ENCODE measurements around the gene TMEM131L. TPM values are rescaled to one million over a fixed set of nuclear protein-coding genes. Genes with fewer than 3 reads are reported as not detected.

Gene TMEM131L
- total and polyA plus RNA-seq, 2 donors (not counting 3 experiments of a cell fraction or from before 2014, with no cell fraction given): 7.7 to 21.2 TPM

DNA sequence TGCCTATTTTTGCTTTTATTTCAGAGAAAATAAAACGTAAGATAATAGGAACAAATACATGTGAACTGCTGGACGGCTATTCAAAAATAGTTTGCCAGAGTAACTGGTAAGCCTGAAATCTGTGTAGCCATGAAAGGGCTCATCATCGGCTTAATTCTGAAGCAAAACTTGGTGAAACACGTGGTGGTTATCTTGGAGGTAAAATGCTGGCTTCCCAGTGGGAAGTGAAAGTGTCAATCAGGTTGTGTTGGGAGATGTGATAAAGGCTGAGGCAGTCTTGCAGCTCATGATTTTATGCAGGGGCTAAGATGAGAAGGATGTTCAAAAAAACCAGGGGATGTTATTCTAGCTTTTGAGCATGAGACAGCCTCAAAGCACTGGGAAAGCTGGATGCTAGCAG, 181.8 kb downstream of the TMEM131L start:
- TF ChIP-seq, protein P1, sequence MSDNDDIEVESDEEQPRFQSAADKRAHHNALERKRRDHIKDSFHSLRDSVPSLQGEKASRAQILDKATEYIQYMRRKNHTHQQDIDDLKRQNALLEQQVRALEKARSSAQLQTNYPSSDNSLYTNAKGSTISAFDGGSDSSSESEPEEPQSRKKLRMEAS (IDR thresholded peaks at IDR 0.05; ENCODE audit: insufficient read depth, insufficient read length): no peak
- no peak for TF ChIP-seq FOS (IDR thresholded peaks at IDR 0.05; ENCODE audit: borderline replicate concordance, insufficient read depth, low read length)
- TF ChIP-seq JUN (IDR thresholded peaks at IDR 0.05; ENCODE audit: borderline replicate concordance, insufficient read depth, insufficient read length, low read depth): no peak
- TF ChIP-seq POLR2A (IDR thresholded peaks at IDR 0.05; ENCODE audit: low read depth, low read length): no peak
- TF ChIP-seq POLR2AphosphoS5 (IDR thresholded peaks at IDR 0.05; ENCODE audit: insufficient read depth, low read depth, low read length): no peak
- TF ChIP-seq, protein P2, sequence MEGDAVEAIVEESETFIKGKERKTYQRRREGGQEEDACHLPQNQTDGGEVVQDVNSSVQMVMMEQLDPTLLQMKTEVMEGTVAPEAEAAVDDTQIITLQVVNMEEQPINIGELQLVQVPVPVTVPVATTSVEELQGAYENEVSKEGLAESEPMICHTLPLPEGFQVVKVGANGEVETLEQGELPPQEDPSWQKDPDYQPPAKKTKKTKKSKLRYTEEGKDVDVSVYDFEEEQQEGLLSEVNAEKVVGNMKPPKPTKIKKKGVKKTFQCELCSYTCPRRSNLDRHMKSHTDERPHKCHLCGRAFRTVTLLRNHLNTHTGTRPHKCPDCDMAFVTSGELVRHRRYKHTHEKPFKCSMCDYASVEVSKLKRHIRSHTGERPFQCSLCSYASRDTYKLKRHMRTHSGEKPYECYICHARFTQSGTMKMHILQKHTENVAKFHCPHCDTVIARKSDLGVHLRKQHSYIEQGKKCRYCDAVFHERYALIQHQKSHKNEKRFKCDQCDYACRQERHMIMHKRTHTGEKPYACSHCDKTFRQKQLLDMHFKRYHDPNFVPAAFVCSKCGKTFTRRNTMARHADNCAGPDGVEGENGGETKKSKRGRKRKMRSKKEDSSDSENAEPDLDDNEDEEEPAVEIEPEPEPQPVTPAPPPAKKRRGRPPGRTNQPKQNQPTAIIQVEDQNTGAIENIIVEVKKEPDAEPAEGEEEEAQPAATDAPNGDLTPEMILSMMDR (IDR thresholded peaks at IDR 0.05; ENCODE audit: extremely low read depth in 1 of 2, insufficient read depth in 1 of 2, low read depth in 1 of 2, low read length in 2 of 2): no peak
- TF ChIP-seq EZH2 (IDR thresholded peaks at IDR 0.05; ENCODE audit: borderline replicate concordance, low read depth, low read length, severe bottlenecking): no peak
- TF ChIP-seq MYC (IDR thresholded peaks at IDR 0.05; ENCODE audit: low read depth, low read length): no peak
- no peak for TF ChIP-seq GATA2 (IDR thresholded peaks at IDR 0.05; ENCODE audit: insufficient read depth, insufficient read length, low read depth, low read length)
- peaks cover 0 to 2% of the 10 kb centered on the region in 2 experiments for H3K27me3 ChIP-seq (ENCODE audit: control insufficient read depth in 2 of 2, insufficient read depth in 2 of 2, low read length in 2 of 2)
- DNase-seq (ENCODE audit: low read depth, low spot score) (no peak), FAIRE-seq (no peak)
- H2AFZ ChIP-seq (ENCODE audit: low read depth, low read length): no peak overlapping the region
- no peaks in the 10 kb centered on the region for H3K9me3 ChIP-seq (replicated peaks; ENCODE audit: control insufficient read depth, insufficient read depth, low read length)
- no TSS peak for BruUV-seq (replicated peaks)
- dilution Hi-C loops (cut with MboI; ENCODE audit: extremely low pct_ligation_motif_present, low sequenced_read_pairs): no loop called here
- no peak overlapping the region for H3K4me2 ChIP-seq (ENCODE audit: insufficient read depth, low read length)
- intact Hi-C loops (cut with micrococcal nuclease): no loop called here
- H3K27ac ChIP-seq (ENCODE audit: insufficient read depth, low read depth, low read length): no peak overlapping the region
- ChIA-PET CTCF (interaction anchor here (0.8 to 4.0 kb wide), 9 partner anchors 9 to 565 kb away, joined by 3 to 21 read pairs (median 4); partner anchors contain the start of gene TLR2), POLR2A (no interaction called here)
- H3K4me1 ChIP-seq (ENCODE audit: control insufficient read depth, extremely low read depth, insufficient read depth, low read length): peaks cover 9% of the 10 kb centered on the region
- no peaks in the 10 kb centered on the region for H3K36me3 ChIP-seq (ENCODE audit: control insufficient read depth in 2 of 2, extremely low read depth in 1 of 2, insufficient read depth in 2 of 2, low read length in 2 of 2)
- H3K4me3 ChIP-seq (replicated peaks in 1 of 3; ENCODE audit: insufficient read depth in 1 of 3, low read depth in 1 of 3, low read length in 3 of 3): no peak overlapping the region
- H3K79me2 ChIP-seq (ENCODE audit: control insufficient read depth, insufficient read depth, low read length): no peaks in the 10 kb centered on the region
- H3K9ac ChIP-seq (replicated peaks; ENCODE audit: extremely low read depth, insufficient read depth, low read length): no peak overlapping the region
- H3K9me1 ChIP-seq (replicated peaks; ENCODE audit: control insufficient read depth, extremely low read depth, insufficient read depth, low read length): no peaks in the 10 kb centered on the region
- no peaks in the 10 kb centered on the region for H4K20me1 ChIP-seq (replicated peaks; ENCODE audit: control insufficient read depth, extremely low read depth, insufficient read depth, low read length)

Measured in endothelial cell of umbilical vein (primary cell).